OCI-LY1 (cell line): ENCODE measurements around the gene OFD1.

Source experiments
- H2AFZ ChIP-seq: fragments of 200-600 bp; sonication (generic), shearing (Covaris generic); 2 replicates; pipeline ENCODE4 v1.6.0; 2014; ENCODE audit warnings: antibody characterized with exemption, mild to moderate bottlenecking, low read length
- H3F3A ChIP-seq: fragments of 200-600 bp; sonication (generic), shearing (Covaris generic); 2 replicates; pipeline ENCODE4 v1.6.0; 2014; ENCODE audit warnings: mild to moderate bottlenecking, antibody characterized with exemption, low read length, moderate library complexity; ENCODE audit not compliant: insufficient read depth
- H3K27ac ChIP-seq: fragments of 200-600 bp; sonication (generic); 2 replicates; pipeline ENCODE4 v1.5.1; 2014; ENCODE audit warnings: low read length, mixed run types, mild to moderate bottlenecking, low read depth; ENCODE audit not compliant: poor library complexity, severe bottlenecking
- H3K27me3 ChIP-seq: fragments of 200-600 bp; sonication (generic); 2 replicates; pipeline ENCODE4 v1.6.0; 2014; ENCODE audit warnings: antibody characterized with exemption, mild to moderate bottlenecking, low read length, moderate library complexity; ENCODE audit not compliant: insufficient read depth
- H3K36me3 ChIP-seq: fragments of 200-600 bp; sonication (generic); 2 replicates; pipeline ENCODE4 v1.6.1; 2014; ENCODE audit warnings: mild to moderate bottlenecking, antibody characterized with exemption, low read length, moderate library complexity, mixed read lengths; ENCODE audit not compliant: insufficient read depth
- H3K4me1 ChIP-seq: fragments of 200-600 bp; sonication (generic); 2 replicates; pipeline ENCODE4 v1.5.1; 2014; ENCODE audit warnings: mild to moderate bottlenecking, low read length, moderate library complexity; ENCODE audit not compliant: insufficient read depth, severe bottlenecking
- H3K4me2 ChIP-seq: fragments of 200-600 bp; sonication (generic), shearing (Covaris generic); 2 replicates; pipeline ENCODE4 v1.6.1; 2014; ENCODE audit warnings: low read length
- H3K4me3 ChIP-seq: fragments of 200-600 bp; sonication (generic); 2 replicates; pipeline ENCODE4 v1.5.1; 2014; ENCODE audit warnings: low read length, low read depth, mild to moderate bottlenecking, mixed read lengths; ENCODE audit not compliant: poor library complexity, severe bottlenecking
- H3K79me2 ChIP-seq: fragments of 200-600 bp; shearing (Covaris generic); 2 replicates; pipeline ENCODE4 v1.6.1; 2016; ENCODE audit warnings: mixed run types, low read length, mixed read lengths; ENCODE audit not compliant: insufficient read depth
- H3K9ac ChIP-seq: fragments of 200-600 bp; sonication (generic), shearing (Covaris generic); 2 replicates; pipeline ENCODE4 v1.6.1; 2014; ENCODE audit warnings: mild to moderate bottlenecking, low read length, mixed read lengths
- H3K9me2 ChIP-seq: fragments of 200-600 bp; sonication (generic), shearing (Covaris generic); 2 replicates; pipeline ENCODE4 v1.6.1; 2014; ENCODE audit warnings: low read depth, mild to moderate bottlenecking, low read length, mixed read lengths
- H3K9me3 ChIP-seq: fragments of 200-600 bp; shearing (Covaris generic); 2 replicates; pipeline ENCODE4 v1.6.1; 2014; ENCODE audit warnings: low read length, mixed read lengths
- H4K20me1 ChIP-seq: fragments of 200-600 bp; sonication (generic), shearing (Covaris generic); 2 replicates; pipeline ENCODE4 v1.6.0; 2016; ENCODE audit warnings: mild to moderate bottlenecking, low read length; ENCODE audit not compliant: insufficient read depth
- EZH2 ChIP-seq: fragments of 200-600 bp; sonication (generic), shearing (Covaris generic); IDR thresholded peaks from 2 replicates; pipeline ENCODE4 v1.8.0; 2017; ENCODE audit warnings: borderline replicate concordance, mixed run types, mild to moderate bottlenecking, antibody characterized with exemption, low read length, moderate library complexity, mixed read lengths
- TF ChIP-seq, protein P1 (sequence below): fragments of 200-600 bp; sonication (generic), shearing (Covaris generic); IDR thresholded peaks from 2 replicates; pipeline ENCODE4 v1.5.1; 2017; ENCODE audit warnings: mild to moderate bottlenecking, antibody characterized with exemption, low read length, moderate library complexity, mixed read lengths

The OFD1 gene

DNA sequence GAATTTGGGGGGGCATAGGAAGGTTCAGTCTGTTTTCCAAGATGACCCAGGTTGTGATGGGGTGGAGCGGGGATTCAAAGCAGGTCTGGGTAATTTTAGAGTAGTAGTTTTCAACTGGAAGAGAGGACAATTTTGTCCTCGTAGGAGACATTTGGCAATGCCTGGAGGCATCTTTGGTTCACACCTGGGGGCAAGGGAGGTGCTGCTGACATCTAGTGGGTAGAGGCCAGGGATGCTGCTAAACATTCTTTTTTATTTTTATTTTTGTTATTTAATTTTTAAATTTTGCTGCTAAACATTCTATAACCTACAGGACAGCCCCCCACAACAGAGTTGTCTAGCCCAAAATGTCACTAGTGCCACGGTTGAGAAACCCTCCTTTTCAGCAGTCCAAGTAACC is 43.7 kb upstream of the OFD1 start:
- Histone ChIP-seq H3K9ac (peak overlapping the region; percentile 93), H3K79me2 (peaks cover 54% of the 10 kb centered on the region), H3K9me2 (no peaks in the 10 kb centered on the region), H3K9me3 (no peaks in the 10 kb centered on the region), H2AFZ (no peak overlapping the region), H3K4me3 (peak overlapping the region; percentile 95), H3F3A (no peaks in the 10 kb centered on the region), H3K27ac (peak overlapping the region; percentile 79), H4K20me1 (no peaks in the 10 kb centered on the region), H3K4me1 (peaks cover 51% of the 10 kb centered on the region), H3K36me3 (no peaks in the 10 kb centered on the region), H3K27me3 (no peaks in the 10 kb centered on the region), H3K4me2 (peak overlapping the region; percentile 71)
- TF ChIP-seq, protein P1, sequence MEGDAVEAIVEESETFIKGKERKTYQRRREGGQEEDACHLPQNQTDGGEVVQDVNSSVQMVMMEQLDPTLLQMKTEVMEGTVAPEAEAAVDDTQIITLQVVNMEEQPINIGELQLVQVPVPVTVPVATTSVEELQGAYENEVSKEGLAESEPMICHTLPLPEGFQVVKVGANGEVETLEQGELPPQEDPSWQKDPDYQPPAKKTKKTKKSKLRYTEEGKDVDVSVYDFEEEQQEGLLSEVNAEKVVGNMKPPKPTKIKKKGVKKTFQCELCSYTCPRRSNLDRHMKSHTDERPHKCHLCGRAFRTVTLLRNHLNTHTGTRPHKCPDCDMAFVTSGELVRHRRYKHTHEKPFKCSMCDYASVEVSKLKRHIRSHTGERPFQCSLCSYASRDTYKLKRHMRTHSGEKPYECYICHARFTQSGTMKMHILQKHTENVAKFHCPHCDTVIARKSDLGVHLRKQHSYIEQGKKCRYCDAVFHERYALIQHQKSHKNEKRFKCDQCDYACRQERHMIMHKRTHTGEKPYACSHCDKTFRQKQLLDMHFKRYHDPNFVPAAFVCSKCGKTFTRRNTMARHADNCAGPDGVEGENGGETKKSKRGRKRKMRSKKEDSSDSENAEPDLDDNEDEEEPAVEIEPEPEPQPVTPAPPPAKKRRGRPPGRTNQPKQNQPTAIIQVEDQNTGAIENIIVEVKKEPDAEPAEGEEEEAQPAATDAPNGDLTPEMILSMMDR = no peak; the same call in 1 of the 2 replicates
- TF ChIP-seq EZH2 = no peak

DNA sequence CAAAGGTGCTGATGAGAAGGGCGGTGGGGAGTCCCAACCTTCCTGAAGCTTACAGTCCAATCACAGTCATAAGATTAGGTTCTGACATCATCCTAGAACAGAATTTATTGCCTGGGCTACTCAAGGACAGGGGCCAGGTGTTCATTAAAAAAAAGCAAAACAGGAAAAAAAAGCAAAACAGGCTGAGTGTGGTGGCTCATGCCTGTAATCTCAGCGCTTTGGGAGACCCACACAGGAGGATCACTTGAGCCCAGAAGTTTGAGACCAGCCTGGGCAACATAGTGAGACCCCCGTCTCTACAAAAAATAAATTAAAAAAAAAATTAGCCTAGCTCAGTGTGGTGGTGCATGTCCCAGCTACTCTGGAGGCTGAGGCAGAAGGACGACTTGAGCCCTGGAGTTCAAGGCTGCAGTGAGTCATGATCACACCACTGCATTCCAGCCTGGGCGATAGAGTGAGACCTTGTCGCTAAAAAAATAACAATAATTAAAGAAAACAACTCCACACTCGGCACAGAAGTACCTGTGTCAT is 42.6 kb upstream of the OFD1 start:
- H3K9me3 ChIP-seq = no peaks in the 10 kb centered on the region
- H3K4me1 ChIP-seq = peaks cover 59% of the 10 kb centered on the region
- H2AFZ ChIP-seq = no peak overlapping the region
- H3K27ac ChIP-seq = peak overlapping the region; percentile 79
- no peaks in the 10 kb centered on the region for H3K27me3 ChIP-seq
- TF ChIP-seq, protein P1 = no peak
- TF ChIP-seq EZH2 = no peak
- peak overlapping the region; percentile 39 for H3K4me3 ChIP-seq
- peak overlapping the region; percentile 57 for H3K4me2 ChIP-seq
- H3K36me3 ChIP-seq = no peaks in the 10 kb centered on the region
- H3K79me2 ChIP-seq = peaks cover 60% of the 10 kb centered on the region
- H4K20me1 ChIP-seq = no peaks in the 10 kb centered on the region
- H3K9ac ChIP-seq = peak overlapping the region; percentile 42; the same call in 1 of the 2 replicates
- H3F3A ChIP-seq = no peaks in the 10 kb centered on the region
- no peaks in the 10 kb centered on the region for H3K9me2 ChIP-seq

DNA sequence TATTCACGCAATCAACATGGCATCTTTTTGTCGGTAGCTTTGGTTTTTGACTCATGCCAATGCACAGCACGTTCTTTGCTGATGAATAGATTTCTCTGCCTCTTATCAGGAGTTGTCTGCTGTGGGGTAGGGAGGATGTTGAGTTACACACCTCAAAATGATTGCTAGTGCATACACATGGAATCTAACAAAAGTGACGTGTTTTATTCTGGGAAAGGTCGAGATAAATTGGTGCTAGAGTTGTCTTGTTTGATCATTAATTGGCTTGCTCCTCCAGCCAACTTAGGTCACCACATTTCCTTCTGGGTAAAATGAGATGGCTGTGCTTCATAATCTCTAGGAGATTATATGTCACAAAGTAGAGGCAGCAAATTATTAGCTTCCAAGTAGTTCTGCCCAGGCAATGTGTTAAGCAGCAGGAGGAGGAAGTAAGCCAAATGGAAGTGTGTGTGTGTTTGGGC is 41.7 kb upstream of the OFD1 start:
- Histone ChIP-seq H3K4me2 (peak overlapping the region; percentile 57), H3K27ac (peak overlapping the region; percentile 79), H3K27me3 (no peaks in the 10 kb centered on the region), H2AFZ (no peak overlapping the region), H3K9me2 (no peaks in the 10 kb centered on the region), H3K4me3 (peak overlapping the region; percentile 39), H3K9me3 (no peaks in the 10 kb centered on the region), H3K9ac (peak overlapping the region; percentile 42; the same call in 1 of the 2 replicates), H3F3A (no peaks in the 10 kb centered on the region), H4K20me1 (no peaks in the 10 kb centered on the region), H3K79me2 (peaks cover 69% of the 10 kb centered on the region), H3K36me3 (no peaks in the 10 kb centered on the region), H3K4me1 (peaks cover 68% of the 10 kb centered on the region)
- TF ChIP-seq, protein P1 = no peak
- TF ChIP-seq EZH2 = no peak
